NCI-H510A treated with DMSO at 0.1 percent for 48 hours (cell line): ENCODE measurements around the gene MAZ.

ENCODE experiments used
- DNase-seq: peaks from one replicate; lab custom pipeline; 2025; lab: John Stamatoyannopoulos, UW

The MAZ gene

DNA sequence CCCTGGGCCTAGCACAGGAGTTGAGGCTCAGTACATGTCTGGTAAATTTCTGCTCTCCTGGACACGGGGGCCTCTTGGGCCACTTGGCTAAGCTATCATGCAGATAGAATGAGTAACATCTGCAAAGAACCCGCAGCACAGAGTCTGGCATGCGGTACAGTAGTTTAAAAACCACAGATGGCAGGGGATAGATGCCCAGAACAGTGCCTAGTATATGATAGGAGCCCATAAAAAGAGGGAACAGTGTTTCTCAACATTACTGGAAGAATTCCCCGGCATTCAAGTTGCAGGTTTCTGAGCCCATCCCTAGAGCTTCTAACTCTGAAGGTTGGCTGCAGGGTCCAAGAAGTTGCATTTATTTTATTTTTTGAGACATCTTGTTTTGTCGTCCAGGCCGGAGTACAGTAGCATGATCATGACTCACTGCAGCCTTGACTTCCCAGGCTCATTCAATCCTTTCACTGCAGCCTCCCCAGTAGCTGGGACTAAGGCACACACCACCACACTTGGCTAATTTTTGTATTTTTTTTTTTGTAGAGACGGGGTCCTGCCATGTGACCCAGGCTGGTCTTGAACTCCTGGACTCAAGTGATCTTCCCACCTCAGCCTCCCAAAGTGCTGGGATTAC lies 50.9 kb downstream of the MAZ start:
- DNase-seq: no peak

GRCh38 chr16:29858149-29858849 lies 52.0 kb downstream of the MAZ start:
- DNase-seq: no peak

- no peak for DNase-seq
Measured at GRCh38 chr16:29858974-29859373, 52.6 kb downstream of the MAZ start.

GRCh38 chr16:29860218-29860617 lies 53.9 kb downstream of the MAZ start:
- no peak for DNase-seq
